K562 (cell line): ENCODE results near the gene RBM19. TPM values are rescaled to one million over a fixed set of nuclear protein-coding genes. Genes with fewer than 3 reads are reported as not detected.

ENCODE experiments used
- CBFA2T3 ChIP-seq: fragments of 450-650 bp; IDR thresholded peaks from 2 replicates; pipeline ENCODE4 v1.6.1; 2017
- CBX3 ChIP-seq, 2 experiments: IDR thresholded peaks; 1 replicate in 1 of 2; 2 replicates in 1 of 2; pipeline ENCODE4 v1.6.1; 2012; ENCODE audit warnings: inconsistent platforms in 2 of 2, low read length in 2 of 2, borderline replicate concordance in 1 of 2, control low read depth in 1 of 2
- CREBBP ChIP-seq: IDR thresholded peaks from one replicate; pipeline ENCODE4 v1.6.1; 2012; ENCODE audit warnings: low read depth, mild to moderate bottlenecking, control low read depth, inconsistent platforms, low read length
- CSDE1 ChIP-seq, 2 experiments: fragments of 450-650 bp; IDR thresholded peaks; 2 replicates each; pipeline ENCODE4 v1.6.1; 2016; ENCODE audit warnings: mild to moderate bottlenecking in 1 of 2
- E2F8 ChIP-seq: fragments of 450-650 bp; IDR thresholded peaks from 2 replicates; pipeline ENCODE4 v1.7.1; 2018; ENCODE audit warnings: mild to moderate bottlenecking, low read depth; ENCODE audit not compliant: partially characterized antibody
- EGR1 ChIP-seq: fragments of 450-650 bp; conservative IDR thresholded peaks from 2 replicates; pipeline ENCODE4 v1.6.1; 2017; ENCODE audit warnings: mild to moderate bottlenecking
- ETV5 ChIP-seq: sonication (generic); formaldehyde crosslinking; IDR thresholded peaks from 2 replicates; pipeline ENCODE4 v1.4.0; 2020; ENCODE audit warnings: low read depth, mild to moderate bottlenecking, missing genetic modification reagents
- FUS ChIP-seq: fragments of 200-400 bp; formaldehyde crosslinking; optimal IDR thresholded peaks from 2 replicates; pipeline ENCODE3; 2017; ENCODE audit warnings: low read depth, low read length
- GATAD2A ChIP-seq: fragments of 450-650 bp; IDR thresholded peaks from 2 replicates; pipeline ENCODE4 v1.6.1; 2017
- JUND ChIP-seq, 2 experiments: IDR thresholded peaks; 2 replicates in 1 of 2; 3 replicates in 1 of 2; pipeline ENCODE4 v1.6.1; 2011; ENCODE audit warnings: borderline replicate concordance in 2 of 2, low read depth in 2 of 2, low read length in 2 of 2, improper control_type of control experiment in 1 of 2, missing biosample characterization in 1 of 2, missing genetic modification characterization in 1 of 2, missing genetic modification reagents in 1 of 2
- L3MBTL2 ChIP-seq: fragments of 450-650 bp; IDR thresholded peaks from 2 replicates; pipeline ENCODE4 v1.6.1; 2016; ENCODE audit warnings: mild to moderate bottlenecking, moderate library complexity
- NCOA6 ChIP-seq: fragments of 450-650 bp; IDR thresholded peaks from 2 replicates; pipeline ENCODE4 v1.6.1; 2017; ENCODE audit warnings: mild to moderate bottlenecking
- PHB ChIP-seq: fragments of 250-450 bp; sonication (Bioruptor Pico); IDR thresholded peaks from 2 replicates; pipeline ENCODE4 v1.5.0; 2021
- PHF20 ChIP-seq: fragments of 450-650 bp; IDR thresholded peaks from 2 replicates; pipeline ENCODE4 v1.6.1; 2018; ENCODE audit not compliant: partially characterized antibody
- RBBP5 ChIP-seq: fragments of 200-600 bp; sonication (generic); IDR thresholded peaks from 2 replicates; pipeline ENCODE4 v1.6.1; 2012; ENCODE audit warnings: borderline replicate concordance, mild to moderate bottlenecking, low read length, control low read depth, inconsistent platforms; ENCODE audit not compliant: insufficient read depth, poor library complexity, severe bottlenecking
- SAFB2 ChIP-seq: fragments of 200-400 bp; formaldehyde crosslinking; IDR thresholded peaks from 2 replicates; pipeline ENCODE4 v1.6.1; 2018; ENCODE audit warnings: borderline replicate concordance, low read length, low read depth, moderate library complexity; ENCODE audit not compliant: severe bottlenecking
- SP2 ChIP-seq: IDR thresholded peaks from 2 replicates; pipeline ENCODE4 v1.6.1; 2011; ENCODE audit warnings: mild to moderate bottlenecking, low read depth, low read length, moderate library complexity; ENCODE audit not compliant: poor library complexity, severe bottlenecking; ENCODE audit errors: extremely low read depth
- TCF3 ChIP-seq: sonication (generic); formaldehyde crosslinking; IDR thresholded peaks from 2 replicates; pipeline ENCODE4 v1.4.0; 2020; ENCODE audit warnings: mild to moderate bottlenecking, missing genetic modification reagents
- TFE3 ChIP-seq: fragments of 450-650 bp; formaldehyde crosslinking; IDR thresholded peaks from 2 replicates; pipeline ENCODE4 v1.4.0; 2020; ENCODE audit warnings: mild to moderate bottlenecking, mixed read lengths
- ZSCAN32 ChIP-seq: fragments of 450-650 bp; formaldehyde crosslinking; IDR thresholded peaks from 2 replicates; pipeline ENCODE4 v1.4.0; 2020; ENCODE audit warnings: mild to moderate bottlenecking, moderate library complexity
- polyA plus RNA-seq, 8 experiments: library from polyadenylated mRNA; depleted of rRNA in 4 of 8; stranded (reverse) in 5 of 8; unstranded in 3 of 8; fragments of >200 nt; fragmentation: Nextera tagmentation in 2 of 8; fragmentation: Illumina TruSeq in 1 of 8; extraction: Ambion mirVana in 2 of 8; extraction: Trizol in 1 of 8; gene quantifications; 2 replicates each; pipeline versions ENCODE4 v1.2.1 to v1.2.3, GENCODE V29; 2011 to 2014; ENCODE audit warnings: inconsistent platforms in 1 of 8, missing spikeins in 1 of 8
- total RNA-seq, 7 experiments: library from RNA; depleted of rRNA in 6 of 7; stranded (reverse); fragments of >200 nt in 6 of 7; fragmentation: Illumina TruSeq in 2 of 7; extraction: Trizol in 2 of 7; gene quantifications; 2 replicates each; pipeline versions ENCODE4 v1.2.1 to v1.2.3, GENCODE V29; 2011 to 2021; ENCODE audit warnings: low replicate concordance in 1 of 7
- TF ChIP-seq, protein P1 (sequence below): fragments of 250-450 bp; sonication (Bioruptor Pico); IDR thresholded peaks from 2 replicates; pipeline ENCODE4 v1.5.0; 2020; ENCODE audit warnings: mild to moderate bottlenecking, borderline replicate concordance

RBM19 gene
- total and polyA plus RNA-seq, 9 of the 15 experiments (the other 6 are each of a cell fraction or from before 2014, with no cell fraction given): 16.0 to 58.4 (median 37.9) TPM

GRCh38 chr12:113808095-113808951 lies 157.8 kb downstream of the RBM19 start (continued):
- TF ChIP-seq E2F8 (no peak), NCOA6 (no peak), TFE3 (CRISPR knock-in tag) (no peak), PHF20 (no peak), L3MBTL2 (peak; percentile 62), SP2 (no peak), ZSCAN32 (CRISPR knock-in tag) (no peak), CBFA2T3 (peak; percentile 27), FUS (no peak), JUND (IDR thresholded peaks at IDR 0.05; ENCODE audit: borderline replicate concordance, low read depth, low read length) (0 out of 2 replicates have a peak, but pooled peaks have one; percentile 6), JUND (tag; IDR thresholded peaks at IDR 0.05; ENCODE audit: borderline replicate concordance, low read depth, low read length) (no peak; the same call in 2 of the 3 replicates), RBBP5 (peak; percentile 22), TCF3 (peak; percentile 25; the same call in 1 of the 2 replicates), EGR1 (peak; percentile 84), ETV5 (no peak), CSDE1 (IDR thresholded peaks at IDR 0.05) (no peak), CBX3 (IDR thresholded peaks at IDR 0.05; ENCODE audit: borderline replicate concordance in 1 of 2, low read length in 2 of 2) (no peak), PHB (no peak), GATAD2A (no peak), CREBBP (no peak), SAFB2 (no peak)
- TF ChIP-seq, protein P1, sequence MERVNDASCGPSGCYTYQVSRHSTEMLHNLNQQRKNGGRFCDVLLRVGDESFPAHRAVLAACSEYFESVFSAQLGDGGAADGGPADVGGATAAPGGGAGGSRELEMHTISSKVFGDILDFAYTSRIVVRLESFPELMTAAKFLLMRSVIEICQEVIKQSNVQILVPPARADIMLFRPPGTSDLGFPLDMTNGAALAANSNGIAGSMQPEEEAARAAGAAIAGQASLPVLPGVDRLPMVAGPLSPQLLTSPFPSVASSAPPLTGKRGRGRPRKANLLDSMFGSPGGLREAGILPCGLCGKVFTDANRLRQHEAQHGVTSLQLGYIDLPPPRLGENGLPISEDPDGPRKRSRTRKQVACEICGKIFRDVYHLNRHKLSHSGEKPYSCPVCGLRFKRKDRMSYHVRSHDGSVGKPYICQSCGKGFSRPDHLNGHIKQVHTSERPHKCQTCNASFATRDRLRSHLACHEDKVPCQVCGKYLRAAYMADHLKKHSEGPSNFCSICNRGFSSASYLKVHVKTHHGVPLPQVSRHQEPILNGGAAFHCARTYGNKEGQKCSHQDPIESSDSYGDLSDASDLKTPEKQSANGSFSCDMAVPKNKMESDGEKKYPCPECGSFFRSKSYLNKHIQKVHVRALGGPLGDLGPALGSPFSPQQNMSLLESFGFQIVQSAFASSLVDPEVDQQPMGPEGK (CRISPR knock-in tag): no peak
